Thyroid gland (tissue), 4 donors: ENCODE results near the gene ERBB2. TPM values are rescaled to one million over a fixed set of nuclear protein-coding genes. Genes with fewer than 3 reads are reported as not detected.

Experiments
- DNase-seq, 2 donors: peaks; one replicate each; pipeline ENCODE4 v3.0.0-alpha.2; 2019
- H3K27ac ChIP-seq, 3 donors: fragments of 200-600 bp; sonication (generic); 1 replicate in 2 of 3; 2 replicates in 1 of 3; pipeline ENCODE4 v1.5.1; 2016 to 2019; ENCODE audit warnings: mild to moderate bottlenecking in 1 of 3, moderate library complexity in 1 of 3
- H3K27me3 ChIP-seq: fragments of 200-600 bp; sonication (generic); one replicate; pipeline ENCODE4 v1.5.1; 2019
- H3K36me3 ChIP-seq, 2 donors: fragments of 200-600 bp; sonication (generic); one replicate each; pipeline ENCODE4 v1.5.1; 2016 to 2019
- H3K4me1 ChIP-seq, 2 donors: fragments of 200-600 bp; sonication (generic); one replicate each; pipeline ENCODE4 v1.5.1; 2017 to 2019
- H3K4me3 ChIP-seq, 3 donors: fragments of 200-600 bp; sonication (generic); replicated peaks in 1 of 3; 1 replicate in 2 of 3; 2 replicates in 1 of 3; pipeline ENCODE4 v1.5.1; 2016; ENCODE audit warnings: mild to moderate bottlenecking in 1 of 3
- H3K9me3 ChIP-seq: fragments of 200-600 bp; sonication (generic); one replicate; pipeline ENCODE4 v1.5.1; 2017
- POLR2A ChIP-seq, 2 donors: fragments of 450-650 bp; IDR thresholded peaks; one replicate each; pipeline ENCODE4 v1.6.1; 2017; ENCODE audit warnings: antibody characterized with exemption in 2 of 2, mild to moderate bottlenecking in 2 of 2, moderate library complexity in 1 of 2
- WGBS, 2 donors: methylation state at CpG; one replicate each; pipeline ENCODE4 v1.1.5; 2017; 5-methylcytosine and 5-hydroxymethylcytosine counted together
- intact Hi-C: fragments of 100-400 bp; cut with DNase I; formaldehyde crosslinking; loops from one replicate; pipeline ENCODE4 v1.15.1; 2023
- total RNA-seq, 4 donors: library from RNA; depleted of rRNA; stranded (reverse); fragments of >200 nt; gene quantifications; one replicate each; pipeline ENCODE4 v1.2.3, GENCODE V29; 2016
- TF ChIP-seq, protein P1 (sequence below), 6 experiments: fragments of 200-600 bp in 3 of 6; fragments of 450-650 bp in 3 of 6; sonication (generic) in 3 of 6; IDR thresholded peaks; one replicate each; pipeline ENCODE4 v1.5.1; 2016 to 2019; ENCODE audit warnings: antibody characterized with exemption in 6 of 6, mild to moderate bottlenecking in 2 of 6, inconsistent platforms in 1 of 6, moderate library complexity in 1 of 6

The ERBB2 gene
- total RNA-seq, 4 donors from 2014 or later: 74.3 to 170 (median 139) TPM

DNA sequence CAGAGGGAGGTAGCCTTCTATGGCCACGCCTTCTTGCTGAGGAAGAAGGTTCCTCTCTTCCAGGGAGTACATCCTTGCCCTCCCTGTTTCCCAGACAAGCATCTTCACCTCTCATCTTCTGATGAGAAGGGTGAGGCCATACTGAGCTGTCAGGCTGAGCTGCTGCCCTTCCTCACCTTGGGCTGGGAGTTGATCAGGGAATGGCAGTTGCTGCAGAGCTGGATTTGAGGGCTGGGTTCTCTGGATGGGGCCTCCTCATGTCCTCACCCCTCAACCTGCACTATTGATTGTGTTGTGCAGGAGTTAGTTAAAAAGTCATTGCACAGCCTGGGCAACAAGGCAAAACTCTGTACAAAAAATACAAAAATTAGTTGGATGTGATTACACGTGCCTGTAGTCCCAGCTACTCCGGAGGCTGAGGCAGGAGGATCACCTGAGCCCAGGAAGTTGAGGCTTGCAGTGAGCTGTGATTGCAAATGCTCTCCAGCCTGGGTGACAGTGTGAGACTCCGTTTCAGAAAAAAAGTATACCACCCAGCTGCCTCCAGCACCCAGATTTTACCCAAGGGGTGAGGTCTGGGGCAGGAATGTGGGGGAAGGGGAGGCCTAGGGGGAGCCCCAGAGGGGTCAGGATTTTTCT is 2.0 kb downstream of the ERBB2 start:
- H3K27me3 ChIP-seq: no peaks in the 10 kb centered on the region
- peaks cover 55 to 62% of the 10 kb centered on the region in 2 donors for H3K4me1 ChIP-seq
- H3K36me3 ChIP-seq: no peaks in the 10 kb centered on the region
- intact Hi-C loops: no loop called here
- 67 to 79% methylated on average over 4 of the region's 4 CpGs for WGBS, 2 donors
- DNase-seq: no peak
- H3K27ac ChIP-seq: peak overlapping the region in 2 of 3 donors; percentile 90 to 97
- H3K9me3 ChIP-seq: no peaks in the 10 kb centered on the region
- peak overlapping the region in 1 of 3 donors; percentile 91 for H3K4me3 ChIP-seq
- TF ChIP-seq, protein P1, sequence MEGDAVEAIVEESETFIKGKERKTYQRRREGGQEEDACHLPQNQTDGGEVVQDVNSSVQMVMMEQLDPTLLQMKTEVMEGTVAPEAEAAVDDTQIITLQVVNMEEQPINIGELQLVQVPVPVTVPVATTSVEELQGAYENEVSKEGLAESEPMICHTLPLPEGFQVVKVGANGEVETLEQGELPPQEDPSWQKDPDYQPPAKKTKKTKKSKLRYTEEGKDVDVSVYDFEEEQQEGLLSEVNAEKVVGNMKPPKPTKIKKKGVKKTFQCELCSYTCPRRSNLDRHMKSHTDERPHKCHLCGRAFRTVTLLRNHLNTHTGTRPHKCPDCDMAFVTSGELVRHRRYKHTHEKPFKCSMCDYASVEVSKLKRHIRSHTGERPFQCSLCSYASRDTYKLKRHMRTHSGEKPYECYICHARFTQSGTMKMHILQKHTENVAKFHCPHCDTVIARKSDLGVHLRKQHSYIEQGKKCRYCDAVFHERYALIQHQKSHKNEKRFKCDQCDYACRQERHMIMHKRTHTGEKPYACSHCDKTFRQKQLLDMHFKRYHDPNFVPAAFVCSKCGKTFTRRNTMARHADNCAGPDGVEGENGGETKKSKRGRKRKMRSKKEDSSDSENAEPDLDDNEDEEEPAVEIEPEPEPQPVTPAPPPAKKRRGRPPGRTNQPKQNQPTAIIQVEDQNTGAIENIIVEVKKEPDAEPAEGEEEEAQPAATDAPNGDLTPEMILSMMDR (IDR thresholded peaks at IDR 0.05): no peak
- no peak for TF ChIP-seq POLR2A (IDR thresholded peaks at IDR 0.05)

DNA sequence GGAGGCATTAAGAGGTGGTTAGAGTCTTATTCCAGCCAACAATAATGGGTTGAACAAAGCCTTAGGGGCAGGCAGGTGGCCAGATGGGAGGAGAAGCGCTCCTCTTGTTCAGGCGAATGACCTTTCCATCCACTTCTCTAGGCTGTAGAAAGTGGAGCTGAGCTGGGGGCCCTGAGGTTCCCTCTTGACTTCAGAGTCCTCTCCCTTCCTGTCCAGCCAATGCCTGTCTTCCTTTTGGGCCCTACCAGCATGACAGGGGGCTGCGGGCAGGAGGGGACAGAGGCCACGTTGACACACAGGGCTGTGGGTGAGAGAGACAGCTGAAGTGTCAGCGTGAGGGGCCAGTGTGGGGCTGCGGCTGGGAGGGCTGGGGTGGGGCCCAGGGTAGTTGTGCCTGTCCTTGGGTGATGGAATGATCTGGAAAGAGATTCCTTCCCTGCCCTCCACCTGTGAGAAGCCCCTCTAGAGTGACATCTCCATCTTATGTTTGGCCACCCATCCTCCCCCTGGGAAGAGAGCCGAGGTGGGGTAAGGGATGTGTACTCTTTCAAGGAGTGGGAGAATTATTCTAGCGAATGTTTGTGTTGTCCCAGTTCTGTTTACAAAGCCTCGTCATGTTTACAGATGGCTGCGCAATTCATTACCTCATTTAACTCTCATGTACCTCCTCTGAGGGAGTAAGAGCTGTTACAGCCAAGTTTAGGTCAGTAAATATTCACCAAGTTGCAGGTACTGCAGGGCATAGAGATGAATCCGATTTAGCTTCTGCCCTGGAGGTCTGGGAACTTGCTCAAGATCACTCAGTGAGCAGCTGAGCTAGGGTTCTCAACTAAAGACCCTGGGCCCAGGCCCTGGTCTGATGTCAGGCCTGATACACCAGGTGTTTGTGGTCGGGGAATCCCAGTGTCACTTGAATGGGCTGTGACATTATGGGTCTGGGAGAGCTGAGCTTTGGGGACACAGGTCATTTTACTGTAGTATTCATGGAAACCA is 3.3 kb downstream of the ERBB2 start:
- intact Hi-C loops: no loop called here
- H3K4me1 ChIP-seq: peaks cover 61 to 73% of the 10 kb centered on the region in 2 donors
- WGBS, 2 donors: 38 to 43% methylated on average over 9 to 11 of the region's 12 CpGs
- no peaks in the 10 kb centered on the region for H3K27me3 ChIP-seq
- TF ChIP-seq, protein P1 (IDR thresholded peaks at IDR 0.05): no peak
- TF ChIP-seq POLR2A (IDR thresholded peaks at IDR 0.05): peak in 1 of 2 donors; percentile 39
- peak; percentile 57 to 59 for DNase-seq
- peaks cover under 1 to 4% of the 10 kb centered on the region in 2 donors for H3K36me3 ChIP-seq
- peak overlapping the region; percentile 72 to 97 (median 90) for H3K27ac ChIP-seq
- no peak overlapping the region for H3K4me3 ChIP-seq
- H3K9me3 ChIP-seq: no peaks in the 10 kb centered on the region

DNA sequence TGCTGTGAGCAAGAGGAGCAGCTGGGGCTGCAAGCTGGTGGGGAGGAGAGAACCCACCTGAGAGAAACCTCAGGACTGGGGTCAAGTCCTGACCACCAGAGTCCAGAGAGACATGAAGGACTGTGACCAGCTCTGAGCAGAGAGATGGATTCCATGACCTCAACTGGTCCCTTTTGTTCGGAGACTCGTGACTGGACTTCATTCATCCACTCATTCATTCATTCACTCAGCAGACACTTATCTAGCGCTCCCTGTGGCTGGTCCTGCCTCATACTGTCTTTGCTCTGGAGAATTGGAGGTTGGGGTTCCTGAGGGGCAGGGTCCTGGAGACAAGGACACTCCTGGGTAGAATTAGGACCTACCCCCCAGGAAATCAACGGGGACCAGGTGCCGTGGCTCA is 4.0 kb downstream of the ERBB2 start:
- DNase-seq: no peak
- no peaks in the 10 kb centered on the region for H3K27me3 ChIP-seq
- no peaks in the 10 kb centered on the region for H3K9me3 ChIP-seq
- intact Hi-C loops: no loop called here
- TF ChIP-seq POLR2A (IDR thresholded peaks at IDR 0.05): no peak
- TF ChIP-seq, protein P1 (IDR thresholded peaks at IDR 0.05): no peak
- no peak overlapping the region for H3K4me3 ChIP-seq
- WGBS, 2 donors: 86 to 95% methylated on average over 5 of the region's 5 CpGs
- peak overlapping the region; percentile 72 to 97 (median 90) for H3K27ac ChIP-seq
- H3K36me3 ChIP-seq: peaks cover 7 to 11% of the 10 kb centered on the region in 2 donors
- H3K4me1 ChIP-seq: peaks cover 61 to 73% of the 10 kb centered on the region in 2 donors

DNA sequence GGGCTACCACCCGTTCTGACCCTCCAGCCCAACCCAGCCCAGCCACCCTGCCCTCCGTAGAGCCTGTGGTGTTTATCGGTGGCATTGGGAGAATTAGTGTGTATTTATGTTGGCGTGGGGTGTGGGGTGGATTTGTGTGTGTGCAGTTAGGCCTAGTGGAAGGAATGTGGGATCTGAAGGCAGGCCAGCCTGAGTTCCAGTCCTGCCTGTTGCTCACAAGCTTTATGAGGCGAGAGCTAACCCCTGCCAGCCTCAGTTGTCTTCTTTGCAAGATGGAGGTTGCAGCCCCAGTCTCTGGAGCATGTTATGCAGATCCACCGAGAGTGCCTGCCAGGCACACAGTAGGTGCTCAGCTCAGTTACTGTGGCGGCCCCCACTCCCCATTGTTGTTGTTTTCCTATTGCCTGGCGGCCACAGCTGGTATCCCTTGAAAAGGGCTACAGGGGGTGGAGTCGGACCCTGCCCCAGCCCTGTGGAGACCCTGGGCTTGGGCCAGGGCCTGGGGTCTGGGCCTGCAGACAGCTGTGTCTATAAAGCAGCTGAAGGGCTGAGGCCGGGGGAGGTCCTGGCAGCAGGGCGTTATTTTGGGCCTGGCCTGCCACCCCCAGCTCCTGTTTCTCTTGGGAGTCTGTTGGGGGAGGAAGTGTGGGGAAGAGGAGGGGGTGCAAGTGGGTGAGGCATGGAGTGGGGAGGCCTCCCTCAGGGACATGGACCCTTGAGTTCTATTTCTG is 5.1 kb downstream of the ERBB2 start:
- Histone ChIP-seq H3K9me3 (no peaks in the 10 kb centered on the region), H3K27ac (peak overlapping the region; percentile 90 to 97 (median 93)), H3K36me3 (peaks cover 15 to 16% of the 10 kb centered on the region in 2 donors), H3K4me3 (no peak overlapping the region), H3K4me1 (peaks cover 61 to 67% of the 10 kb centered on the region in 2 donors), H3K27me3 (no peaks in the 10 kb centered on the region)
- WGBS, 2 donors: 56 to 68% methylated on average over 7 to 11 of the region's 11 CpGs
- intact Hi-C loops: no loop called here
- TF ChIP-seq, protein P1 (IDR thresholded peaks at IDR 0.05): peak in 1 of 6 experiments; percentile 26
- no peak for TF ChIP-seq POLR2A (IDR thresholded peaks at IDR 0.05)
- peak in 1 of 2 donors; percentile 35 for DNase-seq
